Motor neuron (in vitro differentiated cells): Measurements from ENCODE around the gene TMEM45A. TPM values are rescaled to one million over a fixed set of nuclear protein-coding genes. Genes with fewer than 3 reads are reported as not detected.
"Not testable (repeated sequence)": the region's sequence is repeated elsewhere in the genome, so short reads cannot be mapped to it uniquely, and the experiment has no call there.

Experiments
- ATAC-seq, 8 experiments: fragments of 200-7000 bp; cut with Tn5 transposase; replicated peaks in 6 of 8; 2 replicates each; pipeline ENCODE4 v1.8.0; 2021; ENCODE audit warnings: mild to moderate bottlenecking in 8 of 8, moderate library complexity in 8 of 8
- H3K27ac ChIP-seq, 2 donors: fragments of 250-450 bp; sonication (Bioruptor Pico); 2 replicates each; pipeline ENCODE4 v1.9.0; 2021; ENCODE audit warnings: antibody characterized with exemption in 2 of 2, mild to moderate bottlenecking in 2 of 2, moderate library complexity in 1 of 2
- H3K4me1 ChIP-seq, 2 donors: fragments of 250-450 bp; sonication (Bioruptor Pico); replicated peaks in 1 of 2; 2 replicates each; pipeline ENCODE4 v1.6.1; 2021; ENCODE audit warnings: antibody characterized with exemption in 2 of 2, mild to moderate bottlenecking in 2 of 2, moderate library complexity in 1 of 2
- H3K4me3 ChIP-seq, 5 donors: fragments of 250-450 bp; sonication (Bioruptor Pico); 2 replicates each; pipeline ENCODE4 v1.9.0; 2021; ENCODE audit warnings: antibody characterized with exemption in 5 of 5, mild to moderate bottlenecking in 5 of 5, moderate library complexity in 4 of 5
- WGBS, 10 experiments: fragments of 450-650 bp; shearing (Covaris generic); methylation state at CpG; one replicate each; pipeline ENCODE4 v1.0.0; 2022; 5-methylcytosine and 5-hydroxymethylcytosine counted together
- in situ Hi-C, 9 experiments: fragments of 400-800 bp; cut with MboI; loops; one replicate each; pipeline ENCODE4 v1.15.0; 2021; ENCODE audit warnings: low sequenced_read_pairs in 9 of 9, low pct_unique_long_range_greater_than_20kb in 2 of 9; ENCODE audit not compliant: unreplicated experiment in 9 of 9
- total RNA-seq, 8 experiments: library from RNA; unstranded; fragments of 300-600 nt; gene quantifications; 2 replicates each; pipeline versions ENCODE4 v1.2.3 to v1.2.4, GENCODE V29; 2022

TMEM45A gene
- total RNA-seq, 8 experiments from 2014 or later: 0.31 to 40.2 (median 23.0) TPM

DNA sequence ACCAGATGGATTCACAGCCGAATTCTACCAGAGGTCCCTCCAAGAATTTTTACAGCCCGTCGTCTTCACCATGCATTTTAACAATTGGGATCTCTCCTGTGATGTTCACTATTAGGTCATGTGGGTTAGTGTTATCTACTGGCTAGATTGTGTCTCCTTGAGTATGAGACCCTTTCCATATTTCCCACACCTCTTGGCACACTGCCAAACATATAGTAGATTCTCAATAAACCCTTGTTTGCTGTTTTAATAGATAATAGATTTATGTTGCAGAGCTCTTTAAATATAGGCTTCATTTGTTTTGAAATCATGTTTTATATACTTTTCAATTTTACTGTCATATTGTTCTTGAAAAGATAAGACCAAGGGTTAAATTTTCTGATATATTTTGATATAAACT lies 82.1 kb downstream of the TMEM45A start:
- H3K27ac ChIP-seq: no peak overlapping the region
- no peaks in the 10 kb centered on the region for H3K4me1 ChIP-seq
- no peak for ATAC-seq
- in situ Hi-C loops: no loop called here
- 94 to 100% (median 100%) methylated on average over 2 to 3 of the region's 3 CpGs; no CpG with 5 or more reads in 5 of the 10 experiments for WGBS, 10 experiments
- H3K4me3 ChIP-seq: no peak overlapping the region

DNA sequence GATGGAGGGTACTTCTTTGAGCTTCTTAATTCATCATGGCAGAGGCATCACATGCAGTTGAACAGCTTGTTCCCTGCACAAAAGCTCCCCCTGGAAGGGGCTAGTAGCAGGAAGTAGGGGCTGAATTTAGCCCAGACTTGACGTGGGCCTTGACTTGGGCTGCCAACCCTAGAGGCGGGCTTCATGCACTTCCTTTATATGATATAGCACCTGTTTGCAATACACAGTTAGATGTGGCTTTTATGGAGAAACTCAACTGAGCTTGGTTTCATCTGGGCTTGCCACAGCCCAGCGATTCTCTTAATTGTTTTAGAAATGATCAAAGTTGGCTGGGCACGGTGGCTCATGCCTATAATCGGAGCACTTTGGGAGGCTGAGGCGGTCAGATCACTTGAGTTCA lies 83.3 kb downstream of the TMEM45A start:
- in situ Hi-C loops: loop anchor here in 3 of 9 experiments (25.0 kb wide), 2 partner anchors 113 to 738 kb away; no protein-coding TSS in a partner anchor
- WGBS, 10 experiments: 90 to 100% (median 100%) methylated on average over 1 to 4 of the region's 6 CpGs; no CpG with 5 or more reads in 4 of the 10 experiments
- no peak for ATAC-seq
- Histone ChIP-seq H3K27ac (no peak overlapping the region), H3K4me1 (no peaks in the 10 kb centered on the region), H3K4me3 (no peak overlapping the region)

DNA sequence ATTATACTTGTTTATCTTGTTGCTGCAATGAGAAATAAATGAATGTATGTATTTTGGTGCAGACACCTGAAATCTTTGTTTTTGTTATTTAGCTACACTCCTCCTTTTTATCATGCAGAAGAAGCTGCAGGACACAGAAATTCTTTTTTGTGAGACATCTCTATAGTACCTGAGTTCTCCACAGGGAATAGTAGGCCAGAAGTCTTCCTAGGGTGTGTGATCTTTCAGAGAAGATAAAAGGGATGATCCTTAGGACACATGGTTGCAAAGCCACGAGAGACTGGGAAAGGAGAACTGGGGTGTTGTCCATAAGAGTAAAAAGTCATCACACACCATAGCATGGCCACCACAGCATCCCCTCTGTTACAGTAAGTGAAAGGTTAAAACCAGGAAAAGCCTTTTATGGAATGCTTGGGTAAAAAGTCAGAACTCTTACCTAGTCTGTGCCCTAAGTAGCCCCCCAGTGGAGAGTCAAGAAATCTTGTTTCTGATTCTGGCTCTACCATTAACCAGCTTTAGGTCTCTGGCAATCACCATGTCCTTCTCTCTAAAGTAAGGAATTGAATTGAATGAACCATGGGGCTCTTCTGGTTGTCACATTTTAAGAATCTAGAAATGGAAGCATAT lies 85.1 kb downstream of the TMEM45A start:
- in situ Hi-C loops: loop anchor here in 3 of 9 experiments (25.0 kb wide), 2 partner anchors 115 to 740 kb away; no protein-coding TSS in a partner anchor
- H3K4me1 ChIP-seq: no peaks in the 10 kb centered on the region
- no peak overlapping the region for H3K27ac ChIP-seq
- no peak overlapping the region for H3K4me3 ChIP-seq
- whole genome bisulfite sequencing, 10 experiments: 11 to 86% (median 36%) methylated on average over 1 of the region's 1 CpG; no CpG with 5 or more reads in 3 of the 10 experiments
- no peak for ATAC-seq

DNA sequence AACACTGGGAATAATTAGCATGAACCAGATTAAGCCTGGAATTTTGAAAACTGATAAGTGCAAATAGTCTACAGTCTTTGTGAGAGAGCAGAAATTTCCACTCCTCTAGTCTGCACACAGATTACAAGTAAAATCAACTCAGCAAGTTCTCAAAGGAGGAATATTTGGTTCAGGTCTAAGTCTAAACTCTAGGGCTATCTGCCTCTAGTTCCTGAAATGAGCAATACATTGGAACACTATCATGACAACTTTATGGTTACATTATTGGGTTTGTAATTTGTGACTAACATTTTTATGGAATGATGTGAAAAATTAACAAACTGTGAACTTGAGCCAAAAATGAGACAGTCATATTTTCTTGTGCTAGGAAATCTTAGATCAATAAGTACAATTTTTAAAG lies 86.2 kb downstream of the TMEM45A start:
- Histone ChIP-seq H3K27ac (no peak overlapping the region), H3K4me1 (no peaks in the 10 kb centered on the region), H3K4me3 (no peak overlapping the region)
- in situ Hi-C loops: loop anchor here in 3 of 9 experiments (25.0 kb wide), 2 partner anchors 116 to 741 kb away; no protein-coding TSS in a partner anchor
- no peak for ATAC-seq

DNA sequence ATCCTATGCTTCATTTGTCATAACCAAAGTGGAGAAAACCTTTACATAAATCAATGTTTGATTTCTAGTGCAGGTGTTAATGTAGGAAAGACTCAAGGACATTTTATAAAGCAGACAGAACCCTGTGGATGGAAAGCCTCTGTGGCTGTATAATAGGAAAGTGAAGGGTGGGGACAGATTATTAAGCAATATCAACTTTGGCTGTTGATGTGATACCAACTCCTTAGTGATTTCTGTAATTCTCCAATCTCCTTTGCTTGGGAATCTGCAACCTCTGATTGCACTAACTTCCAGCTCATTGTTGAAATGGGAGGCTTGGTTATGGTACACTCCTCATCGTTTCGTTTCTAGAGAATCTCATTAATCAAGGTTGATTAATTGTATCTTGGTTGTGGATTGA lies 87.7 kb downstream of the TMEM45A start:
- ATAC-seq: no peak
- in situ Hi-C loops: loop anchor here in 3 of 9 experiments (25.0 kb wide), 2 partner anchors 118 to 743 kb away; no protein-coding TSS in a partner anchor
- WGBS, 10 experiments: 7 to 96% (median 75%) methylated on average over 2 of the region's 2 CpGs; no CpG with 5 or more reads in 2 of the 10 experiments
- Histone ChIP-seq H3K4me3 (no peak overlapping the region), H3K27ac (no peak overlapping the region), H3K4me1 (no peaks in the 10 kb centered on the region)

DNA sequence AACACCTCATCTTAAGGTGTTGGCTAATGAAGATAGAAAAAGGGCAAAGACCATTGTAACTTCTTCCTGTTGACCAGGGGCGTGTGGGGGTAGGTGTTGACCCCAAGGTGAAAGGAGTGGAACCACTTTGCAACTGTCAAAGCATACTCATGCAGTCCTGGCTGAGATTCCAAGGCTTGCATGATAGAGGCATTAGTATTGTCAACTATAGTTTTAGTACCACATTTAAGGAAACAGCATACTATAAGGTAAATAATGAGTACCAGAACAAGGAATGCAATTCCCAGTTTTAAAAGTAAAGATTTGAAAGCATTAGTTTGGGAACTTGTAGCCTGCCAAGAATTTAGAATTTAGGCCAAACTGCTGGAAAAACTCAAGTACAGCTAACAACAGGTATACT lies 89.2 kb downstream of the TMEM45A start:
- H3K4me1 ChIP-seq: no peaks in the 10 kb centered on the region
- ATAC-seq: no peak
- 0 to 100% (median 75%) methylated on average over 1 of the region's 1 CpG; no CpG with 5 or more reads in 6 of the 10 experiments for WGBS, 10 experiments
- in situ Hi-C loops: loop anchor here in 3 of 9 experiments (25.0 kb wide), 2 partner anchors 119 to 744 kb away; no protein-coding TSS in a partner anchor
- no peak overlapping the region for H3K4me3 ChIP-seq
- no peak overlapping the region for H3K27ac ChIP-seq

DNA sequence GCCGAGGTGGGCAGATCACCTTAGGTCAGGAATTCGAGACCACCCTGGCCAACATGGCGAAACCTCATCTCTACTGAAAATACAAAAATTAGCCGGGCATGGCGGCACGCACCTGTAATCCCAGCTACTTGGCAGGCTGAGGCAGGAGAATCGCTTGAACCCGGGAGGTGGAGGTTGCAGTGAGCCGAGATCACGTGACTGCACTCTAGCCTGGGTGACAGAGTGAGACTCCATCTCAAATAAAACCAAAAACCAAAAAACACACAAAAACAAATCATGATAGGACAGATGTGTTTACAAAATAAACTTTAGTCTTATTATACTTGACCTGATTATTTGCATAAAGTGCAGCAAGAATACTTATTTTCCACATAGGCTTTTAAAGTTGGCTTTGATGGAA lies 89.7 kb downstream of the TMEM45A start:
- not testable (repeated sequence) for H3K4me1 ChIP-seq, H3K27ac ChIP-seq, ATAC-seq, H3K4me3 ChIP-seq
- 80 to 100% (median 84%) methylated on average over 1 to 8 of the region's 10 CpGs; no CpG with 5 or more reads in 3 of the 10 experiments for WGBS, 10 experiments
- in situ Hi-C loops: loop anchor here in 3 of 9 experiments (25.0 kb wide), 2 partner anchors 120 to 745 kb away; no protein-coding TSS in a partner anchor

DNA sequence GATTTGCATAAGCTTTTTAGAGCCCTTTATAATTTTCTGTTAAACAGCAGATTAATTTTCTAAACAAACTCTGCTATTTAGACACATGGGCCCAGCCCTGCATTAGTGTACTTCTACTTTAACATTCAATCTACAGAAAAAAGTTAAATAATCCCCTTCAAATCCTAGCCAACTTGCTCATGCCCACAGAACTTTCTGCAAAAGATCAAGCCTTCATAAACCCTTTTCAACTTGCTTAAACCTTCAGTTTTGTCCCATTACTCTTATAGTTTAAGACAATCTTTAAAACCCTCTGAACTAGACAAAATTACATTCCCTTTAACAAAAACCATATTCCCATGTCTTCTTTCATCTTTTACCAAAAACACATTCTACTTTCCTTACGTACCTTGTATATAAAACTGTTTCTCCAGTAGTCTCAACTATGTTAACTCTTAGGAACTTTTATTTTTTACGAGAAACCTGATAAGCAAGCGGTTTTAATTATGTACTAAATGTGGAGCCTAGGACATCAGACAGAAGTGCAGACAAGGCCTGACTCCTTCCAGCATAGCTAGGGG lies 91.8 kb downstream of the TMEM45A start:
- Histone ChIP-seq H3K27ac (no peak overlapping the region), H3K4me1 (no peaks in the 10 kb centered on the region), H3K4me3 (no peak overlapping the region)
- 59 to 100% (median 86%) methylated on average over 1 to 3 of the region's 3 CpGs for WGBS, 10 experiments
- ATAC-seq: no peak
- in situ Hi-C loops: loop anchor here in 3 of 9 experiments (25.0 kb wide), 2 partner anchors 122 to 747 kb away; no protein-coding TSS in a partner anchor

DNA sequence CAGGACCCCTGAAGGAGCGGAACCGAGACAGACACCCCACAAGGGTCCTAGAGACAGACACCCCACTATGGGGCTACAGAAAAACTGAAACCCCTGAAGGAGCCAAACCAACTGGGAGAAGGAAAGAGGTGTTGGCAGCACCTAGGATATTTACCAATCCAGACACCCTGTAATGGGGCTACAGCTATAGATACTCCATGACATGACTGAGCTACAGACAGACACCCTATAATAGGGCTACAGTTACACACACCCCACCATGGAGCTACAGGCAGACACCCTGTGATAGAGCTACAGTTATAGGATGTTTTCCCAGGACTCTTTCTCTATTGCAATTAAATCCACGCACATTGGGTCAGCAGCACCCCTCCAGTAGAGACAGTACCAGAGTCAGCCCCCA lies 94.4 kb downstream of the TMEM45A start:
- ATAC-seq: no peak
- in situ Hi-C loops: loop anchor here in 3 of 9 experiments (25.0 kb wide), 2 partner anchors 125 to 750 kb away; no protein-coding TSS in a partner anchor
- no peaks in the 10 kb centered on the region for H3K4me1 ChIP-seq
- H3K4me3 ChIP-seq: no peak overlapping the region
- WGBS, 10 experiments: 40 to 100% (median 90%) methylated on average over 1 to 3 of the region's 3 CpGs; no CpG with 5 or more reads in 3 of the 10 experiments
- no peak overlapping the region for H3K27ac ChIP-seq

DNA sequence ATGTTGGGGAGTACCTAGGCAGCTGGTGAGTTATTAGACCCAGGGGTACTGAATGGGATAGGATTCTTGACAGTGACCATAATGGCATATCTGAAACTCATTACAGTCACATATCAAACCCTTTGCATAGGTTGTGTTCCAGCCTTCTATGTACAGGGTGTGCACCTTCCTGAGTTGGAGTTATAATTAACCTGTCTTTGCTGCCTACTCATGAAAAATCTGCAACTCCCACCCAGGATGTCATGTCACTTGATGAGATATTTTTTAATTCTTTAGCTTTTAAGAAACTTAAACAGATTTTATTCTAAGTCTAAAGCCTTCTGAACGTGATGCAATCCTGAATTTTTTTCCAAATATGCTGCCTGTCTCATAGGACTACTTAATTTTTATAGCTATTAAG lies 95.8 kb downstream of the TMEM45A start:
- in situ Hi-C loops: loop anchor here in 3 of 9 experiments (25.0 kb wide), 2 partner anchors 126 to 751 kb away; no protein-coding TSS in a partner anchor
- Histone ChIP-seq H3K4me3 (no peak overlapping the region), H3K27ac (no peak overlapping the region), H3K4me1 (no peaks in the 10 kb centered on the region)
- no peak for ATAC-seq
- 0 to 86% (median 67%) methylated on average over 1 of the region's 1 CpG; no CpG with 5 or more reads in 1 of the 10 experiments for WGBS, 10 experiments

DNA sequence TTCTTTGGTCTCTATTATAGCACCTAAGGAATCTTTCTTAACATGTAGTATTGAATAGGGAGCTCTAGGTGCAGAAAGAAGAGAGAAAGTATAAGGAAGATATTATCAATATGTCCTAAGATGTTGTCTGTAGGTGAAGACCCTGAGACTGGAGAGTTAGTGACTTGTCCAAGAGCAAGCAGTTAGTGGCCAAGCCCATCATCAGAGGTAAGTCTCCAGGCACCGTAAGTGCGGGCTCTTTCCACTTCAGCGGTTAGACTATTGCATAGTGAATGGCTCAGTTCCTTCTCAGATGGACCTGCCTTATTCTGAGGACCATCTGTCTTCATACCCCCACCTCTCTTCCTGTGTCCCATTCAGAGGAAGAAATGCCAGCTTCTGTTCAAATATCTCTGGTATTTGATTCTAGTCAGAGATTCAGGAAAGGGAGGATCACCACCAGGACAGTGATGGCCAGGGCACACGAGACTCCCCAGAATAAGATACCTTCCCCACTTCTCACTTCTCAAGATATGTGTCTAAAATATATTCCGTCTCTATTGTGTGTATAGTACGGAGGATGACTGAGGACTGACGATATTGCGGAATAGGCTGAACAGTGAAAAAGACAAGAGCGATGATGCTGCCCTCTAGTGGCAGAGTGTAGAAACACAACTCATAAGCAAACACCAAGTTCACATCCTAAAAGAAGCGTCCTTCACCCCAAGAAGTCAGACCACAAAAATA lies 97.9 kb downstream of the TMEM45A start:
- in situ Hi-C loops: loop anchor here in 4 of 9 experiments (5.0 to 25.0 kb wide), 3 partner anchors 128 to 753 kb away; no protein-coding TSS in a partner anchor
- H3K4me3 ChIP-seq: peak overlapping the region in 1 of 5 donors; percentile 9
- no peak overlapping the region for H3K27ac ChIP-seq
- 0 to 97% (median 7%) methylated on average over 3 to 7 of the region's 10 CpGs; no CpG with 5 or more reads in 3 of the 10 experiments for WGBS, 10 experiments
- H3K4me1 ChIP-seq: no peaks in the 10 kb centered on the region
- peak; percentile 73 to 86 (median 77) for ATAC-seq

DNA sequence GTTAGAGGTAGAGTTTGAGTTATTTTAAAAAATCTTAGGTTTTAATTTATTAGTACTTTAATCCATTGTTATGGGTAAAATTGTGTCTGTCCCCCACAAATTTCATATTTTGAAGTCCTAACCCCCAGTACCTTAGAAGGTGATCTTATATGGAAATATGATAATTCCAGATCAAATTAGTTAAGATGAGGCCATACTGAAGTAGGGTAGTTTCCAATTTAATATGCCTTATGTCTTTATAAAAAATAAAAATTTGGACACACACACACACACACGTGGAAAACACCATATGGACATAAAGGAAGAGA lies 98.4 kb downstream of the TMEM45A start:
- in situ Hi-C loops: loop anchor here in 4 of 9 experiments (5.0 to 25.0 kb wide), 3 partner anchors 128 to 753 kb away; no protein-coding TSS in a partner anchor
- Histone ChIP-seq H3K27ac (no peak overlapping the region), H3K4me1 (no peaks in the 10 kb centered on the region), H3K4me3 (no peak overlapping the region)
- ATAC-seq: no peak
- 0 to 55% (median 17%) methylated on average over 1 of the region's 1 CpG; no CpG with 5 or more reads in 2 of the 10 experiments for WGBS, 10 experiments
